ENCODE data around the gene TAP2.
A peak's percentile ranks its signal among the peaks of the same experiment; 100 is the strongest.

TAP2 gene

GRCh38 chr6:32838114-32838958, at the start of gene TAP2:
TAP2 (minus strand) TSS chr6:32838739; CDS start chr6:32838233, 506 bp downstream.
- TF ChIP-seq REST (IDR thresholded peaks at IDR 0.05; ENCODE audit: low read depth) (no peak), EP300 (IDR thresholded peaks at IDR 0.05; ENCODE audit: borderline replicate concordance) (no peak), YY1 (IDR thresholded peaks at IDR 0.05; ENCODE audit: low read depth) (no peak), RAD21 (IDR thresholded peaks at IDR 0.05; ENCODE audit: low read depth) (peak; percentile 88), MAX (IDR thresholded peaks at IDR 0.05) (peak; percentile 25; the same call in 1 of the 2 replicates)

GRCh38 chr6:32887616-32888015, 49.1 kb upstream of the TAP2 start:
- TF ChIP-seq ZBTB7A (IDR thresholded peaks at IDR 0.05; ENCODE audit: low read depth) = no peak
- TF ChIP-seq TCF12 (IDR thresholded peaks at IDR 0.05; ENCODE audit: low read depth) = no peak
- TF ChIP-seq EGR1 (IDR thresholded peaks at IDR 0.05) = no peak
- TF ChIP-seq TEAD4 (IDR thresholded peaks at IDR 0.05) = no peak
- TF ChIP-seq FOXM1 (IDR thresholded peaks at IDR 0.05; ENCODE audit: borderline replicate concordance, low read depth) = no peak
- no peak for TF ChIP-seq YY1 (IDR thresholded peaks at IDR 0.05; ENCODE audit: low read depth)
- TF ChIP-seq NFIC (IDR thresholded peaks at IDR 0.05) = no peak
- no peak for TF ChIP-seq RAD21 (IDR thresholded peaks at IDR 0.05; ENCODE audit: low read depth)
- TF ChIP-seq EP300 (IDR thresholded peaks at IDR 0.05; ENCODE audit: borderline replicate concordance) = no peak
- no peak for TF ChIP-seq REST (IDR thresholded peaks at IDR 0.05; ENCODE audit: low read depth)
- no peak for TF ChIP-seq CEBPB (IDR thresholded peaks at IDR 0.05)
- no peak for TF ChIP-seq CREB1 (IDR thresholded peaks at IDR 0.05; ENCODE audit: low read depth)
- no peak for TF ChIP-seq USF1 (IDR thresholded peaks at IDR 0.05)

- TF ChIP-seq EP300 (IDR thresholded peaks at IDR 0.05; ENCODE audit: borderline replicate concordance) (no peak), TEAD4 (IDR thresholded peaks at IDR 0.05) (no peak), TCF12 (IDR thresholded peaks at IDR 0.05; ENCODE audit: low read depth) (no peak), MAX (IDR thresholded peaks at IDR 0.05) (no peak)
Measured at GRCh38 chr6:32886681-32887383, 48.3 kb upstream of the TAP2 start.

GRCh38 chr6:32885698-32886286, 47.3 kb upstream of the TAP2 start:
- peak; percentile 76 for TF ChIP-seq RAD21 (IDR thresholded peaks at IDR 0.05; ENCODE audit: low read depth)
- no peak for TF ChIP-seq TCF12 (IDR thresholded peaks at IDR 0.05; ENCODE audit: low read depth)
- no peak for TF ChIP-seq EP300 (IDR thresholded peaks at IDR 0.05; ENCODE audit: borderline replicate concordance)

- no peak for TF ChIP-seq CEBPB (IDR thresholded peaks at IDR 0.05)
- no peak for TF ChIP-seq YY1 (IDR thresholded peaks at IDR 0.05; ENCODE audit: low read depth)
- no peak for TF ChIP-seq REST (IDR thresholded peaks at IDR 0.05; ENCODE audit: low read depth)
- no peak for TF ChIP-seq TAF1 (IDR thresholded peaks at IDR 0.05; ENCODE audit: low read depth)
- TF ChIP-seq NFIC (IDR thresholded peaks at IDR 0.05) = no peak
- TF ChIP-seq EGR1 (IDR thresholded peaks at IDR 0.05) = no peak
Measured at GRCh38 chr6:32883789-32884188, 45.2 kb upstream of the TAP2 start.
